ENCODE measurements around the gene PNPLA1.
A peak's percentile ranks its signal among the peaks of the same experiment; 100 is the strongest.

The PNPLA1 gene, protein sequence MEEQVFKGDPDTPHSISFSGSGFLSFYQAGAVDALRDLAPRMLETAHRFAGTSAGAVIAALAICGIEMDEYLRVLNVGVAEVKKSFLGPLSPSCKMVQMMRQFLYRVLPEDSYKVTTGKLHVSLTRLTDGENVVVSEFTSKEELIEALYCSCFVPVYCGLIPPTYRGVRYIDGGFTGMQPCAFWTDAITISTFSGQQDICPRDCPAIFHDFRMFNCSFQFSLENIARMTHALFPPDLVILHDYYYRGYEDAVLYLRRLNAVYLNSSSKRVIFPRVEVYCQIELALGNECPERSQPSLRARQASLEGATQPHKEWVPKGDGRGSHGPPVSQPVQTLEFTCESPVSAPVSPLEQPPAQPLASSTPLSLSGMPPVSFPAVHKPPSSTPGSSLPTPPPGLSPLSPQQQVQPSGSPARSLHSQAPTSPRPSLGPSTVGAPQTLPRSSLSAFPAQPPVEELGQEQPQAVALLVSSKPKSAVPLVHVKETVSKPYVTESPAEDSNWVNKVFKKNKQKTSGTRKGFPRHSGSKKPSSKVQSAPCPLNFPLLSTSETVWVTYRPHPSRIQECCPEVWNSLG

DNA sequence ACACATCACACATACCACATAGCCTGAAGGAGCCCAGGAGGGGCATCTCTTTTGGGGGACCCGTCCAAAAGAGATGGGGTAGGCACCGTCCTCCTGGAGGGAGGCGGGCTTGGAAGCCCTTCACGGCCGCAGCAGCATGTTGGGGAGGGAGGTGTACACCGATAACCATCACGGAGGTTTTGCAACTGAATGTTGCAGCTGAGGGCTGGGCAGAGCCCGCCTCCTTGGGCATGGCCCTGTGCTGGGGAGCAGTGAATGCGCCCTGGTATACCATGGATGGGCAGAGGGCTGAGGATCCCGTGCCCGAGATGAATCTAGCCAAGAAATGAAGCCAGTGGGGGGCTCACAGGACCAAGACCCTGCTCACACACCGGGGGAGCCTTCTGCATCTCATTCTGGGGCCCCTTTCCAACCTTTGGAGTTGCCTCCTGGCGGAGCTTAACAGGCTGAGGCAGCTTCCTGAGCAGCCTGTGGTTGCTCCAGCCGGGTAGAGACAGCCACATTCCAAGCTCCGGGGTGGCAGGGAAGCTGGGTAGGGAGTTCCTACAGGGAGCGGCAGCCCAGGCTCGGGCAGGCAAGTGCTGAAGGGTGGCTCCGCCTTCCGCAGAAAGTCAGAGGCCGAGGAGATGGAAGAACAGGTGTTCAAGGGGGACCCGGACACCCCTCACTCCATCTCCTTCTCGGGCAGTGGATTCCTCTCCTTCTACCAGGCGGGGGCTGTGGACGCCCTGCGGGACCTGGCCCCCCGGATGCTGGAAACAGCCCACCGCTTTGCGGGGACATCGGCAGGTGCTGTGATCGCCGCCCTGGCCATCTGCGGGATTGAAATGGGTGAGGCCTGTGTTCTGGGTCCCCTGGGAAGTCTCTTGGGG is at the start of gene PNPLA1:
TSS of gene PNPLA1 (plus strand) at position 227 of the 872 bp plus-strand sequence. CDS start at position 627, 400 bp downstream.
- DNase-seq, result no peak

GRCh38 chr6:36220226-36220625 is 49.6 kb upstream of the PNPLA1 start:
- no peak for DNase-seq

DNA sequence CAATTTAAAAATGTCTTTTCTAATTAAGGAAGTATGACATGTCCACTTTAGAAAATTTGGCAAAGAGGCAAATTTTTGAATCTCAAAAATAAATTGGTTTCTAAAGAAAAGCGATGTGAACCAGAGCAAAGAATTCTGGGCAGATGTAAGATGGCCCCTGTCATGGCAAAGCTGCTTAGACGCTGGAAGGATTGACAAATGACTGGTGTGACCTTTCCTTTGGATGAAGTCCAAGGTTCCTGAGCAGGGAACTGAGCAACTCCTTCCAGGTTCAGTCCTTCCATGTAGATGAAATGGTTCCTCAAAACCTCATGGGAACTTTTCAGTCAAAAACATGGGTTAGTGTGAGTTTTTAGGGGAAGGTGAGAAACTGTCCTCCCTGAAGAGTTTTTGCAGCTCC is 48.2 kb upstream of the PNPLA1 start:
- DNase-seq, result no peak

GRCh38 chr6:36222924-36223323 is 46.9 kb upstream of the PNPLA1 start:
- no peak for DNase-seq

DNA sequence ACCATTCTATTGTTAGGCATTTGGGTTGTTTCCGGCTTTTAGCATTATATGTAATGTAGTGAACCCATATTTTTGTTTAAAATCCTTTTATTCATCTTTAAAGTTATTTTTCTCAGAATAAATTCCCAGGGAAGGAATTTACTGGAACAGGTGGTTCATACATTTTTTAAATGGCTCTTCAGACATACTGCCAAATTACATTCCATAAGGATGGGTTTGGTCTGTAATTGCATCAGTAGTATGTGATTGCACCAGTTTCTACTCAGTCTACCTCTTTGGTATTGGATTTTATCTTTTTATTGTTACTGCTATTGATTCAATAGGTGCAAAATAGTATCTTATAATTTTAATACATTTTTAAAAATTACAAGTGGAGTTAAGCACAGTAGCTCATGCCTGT is 46.2 kb upstream of the PNPLA1 start:
- DNase-seq, result no peak

DNA sequence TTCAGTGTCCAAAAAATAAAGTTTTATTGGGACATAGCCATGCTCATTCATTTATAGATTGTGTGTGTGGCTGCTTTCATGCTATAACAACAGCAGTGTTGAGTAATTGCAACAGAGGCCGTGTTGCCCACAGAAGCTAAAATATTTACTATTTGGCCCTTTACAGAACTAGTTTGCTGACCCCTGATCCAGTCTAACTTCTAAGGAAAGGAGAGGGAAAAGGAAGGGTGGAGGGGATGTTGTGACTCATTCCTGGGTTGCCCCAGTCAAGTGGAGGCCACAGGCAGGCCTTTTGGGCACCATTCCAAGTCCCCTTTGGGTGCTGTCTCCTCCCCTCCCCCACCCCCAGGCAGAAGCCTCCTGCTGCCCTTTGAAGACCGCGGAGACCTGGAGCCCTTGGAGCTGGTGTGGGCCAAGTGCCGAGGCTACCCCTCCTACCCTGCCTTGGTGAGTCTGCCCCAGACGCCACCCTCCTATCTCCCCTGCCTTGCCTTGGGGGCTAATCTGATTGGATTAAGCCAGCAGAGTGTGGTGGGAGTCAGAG is 44.9 kb upstream of the PNPLA1 start:
- DNase-seq, result peak; percentile 64

- DNase-seq, result peak; percentile 62
Measured at GRCh38 chr6:36226438-36227047, 43.3 kb upstream of the PNPLA1 start.

- DNase-seq, result peak; percentile 46
Measured at GRCh38 chr6:36227379-36228228, 42.3 kb upstream of the PNPLA1 start.

DNA sequence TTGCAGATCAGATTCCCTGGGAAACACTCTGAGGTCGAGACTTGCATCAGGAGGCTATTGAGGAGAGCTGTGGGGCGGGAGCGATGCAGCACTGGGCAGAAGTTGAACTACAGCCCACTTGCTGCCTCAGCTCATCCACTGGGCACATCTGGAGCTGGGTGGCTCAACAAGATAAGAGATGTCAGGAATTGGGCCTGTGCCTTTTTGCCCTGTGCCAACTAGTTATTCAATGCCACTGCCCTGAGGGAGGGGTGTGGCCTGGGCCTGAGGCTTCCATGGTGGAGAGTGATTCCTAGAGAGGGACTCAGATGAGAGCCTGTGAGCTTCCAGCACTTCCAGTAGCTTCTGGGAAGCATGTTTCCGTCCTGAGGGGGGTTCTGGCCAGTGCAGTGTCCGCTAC is 40.6 kb upstream of the PNPLA1 start:
- peak; percentile 89 for DNase-seq

- DNase-seq, result no peak
Measured at GRCh38 chr6:36230371-36230770, 39.5 kb upstream of the PNPLA1 start.

GRCh38 chr6:36232172-36232571 is 37.7 kb upstream of the PNPLA1 start:
- DNase-seq, result no peak

GRCh38 chr6:36235309-36235708 is 34.6 kb upstream of the PNPLA1 start:
- peak; percentile 23 for DNase-seq

- DNase-seq, result no peak
Measured at GRCh38 chr6:36235862-36236261, 34.0 kb upstream of the PNPLA1 start.

DNA sequence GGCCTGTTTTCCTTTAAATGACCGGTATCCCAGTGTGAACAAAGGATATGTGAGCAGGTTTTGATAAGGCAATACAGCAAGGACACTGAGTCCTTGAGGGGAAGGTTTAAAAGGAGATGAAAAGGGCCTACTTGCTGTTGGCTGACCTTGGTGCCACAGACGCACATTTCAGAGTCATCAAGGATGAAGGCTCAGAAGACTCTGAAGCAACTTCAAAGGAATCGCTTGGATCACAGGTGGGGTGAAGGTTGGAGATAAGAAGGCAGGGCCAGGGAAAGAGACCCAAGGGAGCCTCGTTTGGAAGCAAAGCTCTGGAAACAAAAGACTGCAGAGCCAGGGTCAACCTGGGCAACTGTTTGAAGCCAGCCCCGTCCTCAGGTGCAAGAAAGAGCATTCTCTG is 30.1 kb upstream of the PNPLA1 start:
- DNase-seq, result no peak

DNA sequence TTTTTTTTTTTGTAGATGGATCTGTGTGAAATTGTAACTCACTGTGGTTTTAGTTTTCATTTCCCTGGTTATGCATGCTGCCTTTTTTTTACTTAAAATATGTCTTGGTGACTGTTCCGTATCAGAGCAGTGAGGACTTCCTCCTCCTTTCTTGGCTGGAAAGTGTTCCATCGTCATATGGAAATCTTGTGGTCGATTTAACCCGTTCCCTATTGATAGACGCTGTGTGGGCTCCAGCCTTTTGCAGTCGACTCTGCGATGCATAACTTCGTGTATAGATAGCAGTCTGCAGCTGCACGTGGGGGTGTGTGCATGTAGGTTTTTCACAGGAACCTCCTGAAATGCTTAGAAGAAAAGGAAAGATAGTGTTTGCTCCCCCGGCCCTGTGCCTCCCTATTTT is 28.1 kb upstream of the PNPLA1 start:
- DNase-seq, result peak; percentile 67

DNA sequence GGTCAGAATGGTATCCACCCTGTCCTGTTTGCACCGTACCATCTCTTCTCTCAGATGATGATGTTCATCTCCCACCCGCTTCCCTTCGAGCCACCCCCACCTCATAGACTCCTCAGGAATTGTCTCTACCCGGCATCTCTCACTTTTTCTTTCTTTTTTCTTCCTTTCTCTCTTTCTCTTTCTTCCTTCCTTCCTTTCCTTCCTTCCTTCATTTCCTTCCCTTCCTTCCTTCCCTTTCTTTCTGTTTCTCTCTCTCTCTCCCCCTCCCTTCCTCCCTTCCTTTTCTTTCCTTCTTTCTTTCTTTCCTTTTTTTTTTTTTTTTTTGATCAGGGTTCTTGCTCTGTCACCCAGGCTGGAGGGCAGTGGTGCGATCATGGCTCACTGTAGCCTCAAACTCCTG is 27.7 kb upstream of the PNPLA1 start:
- DNase-seq, result no peak

DNA sequence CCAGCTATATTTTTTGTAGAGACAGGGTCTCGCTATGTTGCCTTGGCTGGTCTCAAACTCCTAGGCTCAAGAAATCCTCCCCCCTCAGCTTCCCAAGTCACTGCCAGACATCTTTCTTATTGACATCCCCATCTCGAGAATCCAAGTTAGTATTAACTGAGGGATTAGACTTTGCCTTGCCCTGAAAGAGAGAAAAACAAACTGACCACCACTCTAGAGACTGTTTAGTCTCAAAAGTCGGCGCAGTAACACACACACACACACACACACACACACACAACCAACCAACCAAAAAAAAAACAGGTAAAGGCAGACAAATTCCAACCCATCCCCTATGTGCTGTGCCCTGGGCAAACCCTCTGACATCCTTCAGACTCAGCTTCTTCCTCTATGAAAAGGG is 27.2 kb upstream of the PNPLA1 start:
- DNase-seq, result no peak

- DNase-seq, result no peak
Measured at GRCh38 chr6:36243562-36244212, 26.2 kb upstream of the PNPLA1 start.

DNA sequence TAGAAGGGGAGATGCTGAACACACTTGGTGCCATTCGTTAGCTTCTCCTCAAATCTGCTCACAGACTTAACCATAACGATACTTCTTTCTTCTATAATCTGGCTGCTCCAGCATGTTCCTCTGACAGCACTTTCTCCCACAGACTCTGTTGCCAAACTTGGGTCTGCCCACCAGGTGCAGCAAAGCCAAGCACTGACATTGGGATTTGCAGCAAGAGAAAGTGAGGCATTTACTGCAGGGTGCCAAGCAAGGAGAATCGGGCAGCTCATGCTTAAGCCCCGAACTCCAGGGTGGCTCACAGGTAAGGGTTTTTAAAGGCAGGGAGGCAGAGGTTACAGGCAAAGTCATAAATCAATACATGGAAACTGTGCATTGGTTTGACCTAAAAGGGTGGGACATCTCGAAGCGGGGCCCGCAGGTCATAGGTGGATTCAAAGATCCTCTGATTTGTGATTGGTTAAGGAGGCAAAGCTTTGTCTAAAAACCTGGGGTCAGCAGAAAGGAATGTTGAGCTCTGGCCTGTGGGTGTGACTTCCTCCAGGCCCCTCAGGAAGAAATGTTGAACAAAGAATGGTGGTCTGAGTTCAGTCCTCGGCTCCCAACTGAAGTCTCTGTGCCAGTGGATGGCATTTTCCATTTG is 25.1 kb upstream of the PNPLA1 start:
- no peak for DNase-seq

GRCh38 chr6:36245572-36246061 is 24.2 kb upstream of the PNPLA1 start:
- DNase-seq, result peak; percentile 40
